Activated naive CD4-positive, alpha-beta T cell treated with anti-CD3 and anti-CD28 coated beads, Interleukin-2, amount 10 ng/mL, durations not matched to agents 7 days and 5 days (primary cell): Measurements from ENCODE around the gene NLE1.
A peak's percentile ranks its signal among the peaks of the same experiment; 100 is the strongest.
"Not testable (repeated sequence)": the region's sequence is repeated elsewhere in the genome, so short reads cannot be mapped to it uniquely, and the experiment has no call there.

Experiments used
- CTCF ChIA-PET: fragments of 350-600 bp; sonication (Branson Sonifier 250); formaldehyde crosslinking; loops from one replicate; lab custom pipeline; 2021; ENCODE audit warnings: antibody characterized with exemption; lab: Charles Lee
- DNase-seq: peaks from one replicate; pipeline ENCODE4 v3.0.0-alpha.2; 2020
- H3K27ac Mint-ChIP-seq: one replicate; pipeline ENCODE4 v1.8.0; 2021; ENCODE audit warnings: mild to moderate bottlenecking, moderate library complexity, mixed read lengths
- H3K27me3 Mint-ChIP-seq: one replicate; pipeline ENCODE4 v1.8.0; 2021; ENCODE audit warnings: mild to moderate bottlenecking, mixed read lengths
- H3K36me3 Mint-ChIP-seq: one replicate; pipeline ENCODE4 v1.8.0; 2021; ENCODE audit warnings: mixed read lengths
- H3K4me1 Mint-ChIP-seq: one replicate; pipeline ENCODE4 v1.8.0; 2021; ENCODE audit warnings: mixed read lengths
- H3K4me3 Mint-ChIP-seq: one replicate; pipeline ENCODE4 v1.8.0; 2021; ENCODE audit warnings: mild to moderate bottlenecking, moderate library complexity, mixed read lengths
- H3K9me3 Mint-ChIP-seq: one replicate; pipeline ENCODE4 v1.8.0; 2021; ENCODE audit warnings: mixed read lengths

NLE1 gene

GRCh38 chr17:35154196-35155165, 12.4 kb upstream of the NLE1 start:
- Mint-ChIP-seq H3K27me3 (peaks cover 40% of the 10 kb centered on the region), H3K4me1 (peaks cover 13% of the 10 kb centered on the region), H3K9me3 (no peaks in the 10 kb centered on the region), H3K27ac (no peak overlapping the region), H3K4me3 (no peak overlapping the region), H3K36me3 (no peaks in the 10 kb centered on the region)
- CTCF ChIA-PET, result interaction anchor here (1.3 kb wide), 1 partner anchor 10 kb away, joined by 3 read pairs; no protein-coding TSS in a partner anchor
- no peak for DNase-seq

GRCh38 chr17:35152421-35153140, 10.5 kb upstream of the NLE1 start:
- Mint-ChIP-seq H3K27ac (no peak overlapping the region), H3K9me3 (no peaks in the 10 kb centered on the region), H3K4me1 (peaks cover 3% of the 10 kb centered on the region), H3K36me3 (no peaks in the 10 kb centered on the region), H3K4me3 (no peak overlapping the region), H3K27me3 (peaks cover 57% of the 10 kb centered on the region)
- DNase-seq, result no peak
- CTCF ChIA-PET, result no interaction called here

DNA sequence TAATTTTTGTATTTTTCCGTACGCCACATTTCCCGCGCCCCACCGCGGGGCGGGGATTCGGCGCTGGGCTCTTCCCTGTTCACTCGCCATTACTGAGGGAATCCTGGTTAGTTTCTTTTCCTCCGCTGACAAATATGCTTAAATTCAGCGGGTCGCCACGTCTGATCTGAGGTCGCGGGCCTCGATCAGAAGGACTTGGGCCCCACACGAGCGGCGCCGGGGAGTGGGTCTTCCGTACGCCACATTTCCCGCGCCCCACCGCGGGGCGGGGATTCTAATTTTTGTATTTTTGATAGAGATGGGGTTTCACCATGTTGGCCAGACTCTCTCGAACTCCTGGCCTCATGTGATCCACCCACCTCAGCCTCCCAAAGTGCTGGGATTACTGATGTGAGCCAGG, 9.0 kb upstream of the NLE1 start:
- H3K4me1 Mint-ChIP-seq, H3K4me3 Mint-ChIP-seq, DNase-seq, CTCF ChIA-PET, H3K36me3 Mint-ChIP-seq, H3K9me3 Mint-ChIP-seq, H3K27ac Mint-ChIP-seq: not testable (repeated sequence)
- peaks cover 65% of the 10 kb centered on the region for H3K27me3 Mint-ChIP-seq

DNA sequence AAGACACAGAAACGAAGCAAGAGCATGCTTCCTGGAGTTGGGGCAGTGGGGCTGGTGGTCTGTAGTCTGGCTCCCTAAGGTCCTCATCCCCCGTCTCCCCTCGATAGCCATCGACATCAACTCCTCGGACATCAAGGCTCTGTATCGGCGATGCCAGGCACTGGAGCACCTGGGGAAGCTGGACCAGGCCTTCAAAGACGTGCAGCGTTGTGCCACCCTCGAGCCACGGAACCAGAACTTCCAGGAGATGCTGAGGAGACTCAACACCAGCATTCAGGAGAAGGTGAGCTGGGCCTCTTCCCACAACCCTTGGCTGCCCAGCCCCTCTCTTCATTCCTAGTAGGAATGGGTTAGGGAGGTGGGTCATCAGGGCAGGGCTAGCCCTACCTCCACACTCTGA, 7.8 kb upstream of the NLE1 start:
- no peak for DNase-seq
- Mint-ChIP-seq H3K4me3 (no peak overlapping the region), H3K27me3 (peaks cover 60% of the 10 kb centered on the region), H3K9me3 (no peaks in the 10 kb centered on the region), H3K4me1 (no peaks in the 10 kb centered on the region), H3K27ac (no peak overlapping the region), H3K36me3 (no peaks in the 10 kb centered on the region)
- CTCF ChIA-PET, result no interaction called here

DNA sequence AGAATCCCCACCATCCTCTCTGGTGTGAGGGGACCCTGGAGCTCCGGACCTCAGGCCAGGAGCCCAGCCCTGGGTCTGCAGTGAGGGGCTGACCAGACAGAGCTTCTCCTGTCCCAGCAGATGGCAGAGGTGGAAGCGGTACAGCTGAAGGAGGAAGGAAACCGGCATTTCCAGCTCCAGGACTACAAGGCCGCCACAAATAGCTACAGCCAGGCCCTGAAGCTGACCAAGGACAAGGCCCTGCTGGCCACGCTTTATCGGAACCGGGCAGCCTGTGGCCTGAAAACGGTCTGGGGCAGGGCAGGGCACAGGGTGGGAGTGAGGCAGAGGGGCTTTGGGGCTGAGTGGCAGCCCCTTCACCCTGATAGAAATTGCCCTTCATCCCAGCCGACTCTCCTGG, 6.0 kb upstream of the NLE1 start:
- H3K27me3 Mint-ChIP-seq, result peaks cover 48% of the 10 kb centered on the region
- H3K9me3 Mint-ChIP-seq, result no peaks in the 10 kb centered on the region
- peaks cover 4% of the 10 kb centered on the region for H3K4me1 Mint-ChIP-seq
- H3K27ac Mint-ChIP-seq, result no peak overlapping the region
- H3K4me3 Mint-ChIP-seq, result no peak overlapping the region
- H3K36me3 Mint-ChIP-seq, result no peaks in the 10 kb centered on the region
- DNase-seq, result no peak
- CTCF ChIA-PET, result interaction anchor here (1.2 kb wide), 1 partner anchor 11 kb away, joined by 3 read pairs; no protein-coding TSS in a partner anchor

DNA sequence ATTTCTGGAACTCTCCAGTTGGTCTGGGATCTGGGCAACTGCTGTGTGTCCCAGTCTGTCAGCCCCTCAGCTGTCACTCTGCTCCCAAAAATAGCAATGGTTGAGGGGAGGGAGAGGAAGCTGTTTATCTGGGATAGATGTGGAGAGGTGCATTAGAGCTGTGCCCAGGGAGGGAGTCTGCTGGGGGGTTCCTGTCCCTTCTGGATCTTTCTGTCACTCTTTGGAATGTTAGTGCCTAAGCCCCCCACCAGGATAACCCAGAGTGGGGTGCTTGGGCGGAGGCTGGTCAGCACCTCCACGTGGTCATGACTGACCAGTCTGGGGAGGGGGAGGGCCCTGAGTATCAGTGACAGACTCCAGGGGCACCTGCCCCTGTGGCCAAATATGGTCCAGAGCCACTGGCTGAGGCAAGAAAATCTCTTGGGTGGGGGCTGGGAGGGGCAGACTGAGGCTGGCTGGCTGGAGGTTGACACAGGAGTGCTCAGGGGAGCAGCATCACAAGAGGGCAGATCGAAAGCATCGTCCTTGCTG, 5.3 kb upstream of the NLE1 start, which contains the start of gene UNC45B:
TSS of gene UNC45B (plus strand) at position 443 of the 531 bp plus-strand sequence. CDS start 447 bp downstream, outside the sequence.
- CTCF ChIA-PET, result no interaction called here
- Mint-ChIP-seq H3K9me3 (no peaks in the 10 kb centered on the region), H3K4me1 (peaks cover 6% of the 10 kb centered on the region), H3K36me3 (no peaks in the 10 kb centered on the region), H3K27ac (no peak within 1 kb of the TSS), H3K27me3 (peaks cover 43% of the 10 kb centered on the region), H3K4me3 (no peak within 1 kb of the TSS)
- no peak for DNase-seq

GRCh38 chr17:35146214-35146833, 4.2 kb upstream of the NLE1 start:
- Mint-ChIP-seq H3K9me3 (no peaks in the 10 kb centered on the region), H3K4me3 (no peak overlapping the region), H3K27me3 (peaks cover 39% of the 10 kb centered on the region), H3K27ac (no peak overlapping the region), H3K36me3 (no peaks in the 10 kb centered on the region), H3K4me1 (peaks cover 12% of the 10 kb centered on the region)
- DNase-seq, result no peak
- CTCF ChIA-PET, result no interaction called here

GRCh38 chr17:35144840-35145239, 2.7 kb upstream of the NLE1 start:
- Mint-ChIP-seq H3K9me3 (no peaks in the 10 kb centered on the region), H3K4me3 (no peak overlapping the region), H3K27ac (no peak overlapping the region), H3K27me3 (peaks cover 29% of the 10 kb centered on the region), H3K36me3 (no peaks in the 10 kb centered on the region), H3K4me1 (peaks cover 21% of the 10 kb centered on the region)
- no peak for DNase-seq
- CTCF ChIA-PET, result interaction anchor here (1.0 to 1.2 kb wide), 2 partner anchors 10 to 24 kb away, joined by 3 read pairs; no protein-coding TSS in a partner anchor

- no peaks in the 10 kb centered on the region for H3K9me3 Mint-ChIP-seq
- peaks cover 7% of the 10 kb centered on the region for H3K27me3 Mint-ChIP-seq
Measured at GRCh38 chr17:35142467-35142796, 329 bp upstream of the NLE1 start.

DNA sequence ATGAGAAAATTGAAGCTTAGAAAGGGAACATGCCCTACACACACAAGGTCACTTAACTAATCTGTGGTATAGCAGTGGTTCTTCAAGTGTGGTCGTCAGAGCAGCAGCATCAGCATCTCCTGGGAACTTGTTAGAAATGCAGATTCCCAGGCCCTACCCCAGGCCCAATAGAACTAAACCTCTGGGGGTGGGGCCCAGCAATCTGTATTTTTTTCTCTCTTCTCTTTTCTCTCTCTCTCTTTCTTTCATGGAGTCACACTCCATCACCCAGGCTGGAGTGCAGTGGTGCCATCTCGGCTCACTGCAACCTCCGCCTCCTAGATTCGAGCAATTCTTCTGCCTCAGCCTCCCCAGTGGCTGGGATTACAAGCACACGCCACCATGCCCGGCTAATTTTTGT, 3.9 kb downstream of the NLE1 start:
- Mint-ChIP-seq H3K27me3 (no peaks in the 10 kb centered on the region), H3K4me3 (no peak overlapping the region), H3K27ac (no peak overlapping the region), H3K9me3 (no peaks in the 10 kb centered on the region), H3K4me1 (peaks cover 22% of the 10 kb centered on the region), H3K36me3 (peaks cover 36% of the 10 kb centered on the region)
- DNase-seq, result no peak
- CTCF ChIA-PET, result no interaction called here

More at GRCh38 chr17:35142467-35142796, 329 bp upstream of the NLE1 start:
- H3K4me1 Mint-ChIP-seq, result peaks cover 25% of the 10 kb centered on the region
- CTCF ChIA-PET, result interaction anchor here (0.9 kb wide), 1 partner anchor 101 kb away, joined by 4 read pairs; the partner anchor contains the start of gene SLFN5
- H3K36me3 Mint-ChIP-seq, result peaks cover 7% of the 10 kb centered on the region
- no peak for DNase-seq
- H3K4me3 Mint-ChIP-seq, result peak overlapping the region; percentile 82
- peak overlapping the region; percentile 76 for H3K27ac Mint-ChIP-seq

- Mint-ChIP-seq H3K27ac (no peak overlapping the region), H3K27me3 (no peaks in the 10 kb centered on the region), H3K4me1 (peaks cover 5% of the 10 kb centered on the region), H3K4me3 (no peak overlapping the region), H3K36me3 (peaks cover 56% of the 10 kb centered on the region), H3K9me3 (no peaks in the 10 kb centered on the region)
- CTCF ChIA-PET, result interaction anchor here (0.6 kb wide), 1 partner anchor 136 kb away, joined by 3 read pairs; no protein-coding TSS in a partner anchor
- DNase-seq, result no peak
Measured at GRCh38 chr17:35135322-35135721, 6.8 kb downstream of the NLE1 start.

DNA sequence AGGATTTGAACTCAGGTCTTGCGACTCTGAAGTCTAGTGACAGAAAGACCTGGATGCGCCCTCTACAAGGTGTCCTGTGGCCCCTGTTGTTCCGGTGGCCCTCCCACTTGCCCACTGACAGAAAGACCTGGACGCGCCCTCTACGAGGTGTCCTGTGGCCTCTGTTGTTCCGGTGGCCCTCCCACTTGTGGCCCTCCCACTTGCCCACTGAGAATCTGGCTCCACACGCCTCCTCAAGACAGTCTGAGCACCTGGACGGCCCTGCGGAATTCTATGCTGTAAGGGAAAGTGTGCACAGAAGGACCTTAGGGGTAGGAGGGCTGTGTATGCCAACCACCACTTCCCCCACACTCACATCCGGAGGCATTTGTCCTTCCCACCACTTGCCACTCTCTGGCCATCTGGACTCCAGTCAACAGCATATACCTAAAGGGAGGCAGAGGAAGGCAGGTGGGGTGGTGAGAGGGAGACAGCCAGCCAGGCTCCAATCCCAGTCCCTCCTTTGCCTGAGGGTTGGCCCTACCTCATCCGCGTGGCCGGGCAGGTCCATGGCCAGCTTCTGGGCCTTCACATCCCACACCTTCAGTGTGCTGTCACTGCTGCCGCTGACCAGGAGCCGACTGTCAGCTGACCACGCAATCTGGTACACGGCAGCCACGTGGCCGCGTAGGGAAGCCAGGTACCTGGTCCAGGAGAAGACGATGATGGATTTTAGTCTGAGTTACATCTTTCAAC, 9.1 kb downstream of the NLE1 start:
- no peaks in the 10 kb centered on the region for H3K27me3 Mint-ChIP-seq
- peaks cover 50% of the 10 kb centered on the region for H3K36me3 Mint-ChIP-seq

GRCh38 chr17:35132099-35132498, 10.0 kb downstream of the NLE1 start:
- CTCF ChIA-PET, result no interaction called here
- Mint-ChIP-seq H3K36me3 (peaks cover 49% of the 10 kb centered on the region), H3K27ac (no peak overlapping the region), H3K27me3 (no peaks in the 10 kb centered on the region), H3K9me3 (no peaks in the 10 kb centered on the region), H3K4me3 (no peak overlapping the region), H3K4me1 (no peaks in the 10 kb centered on the region)
- DNase-seq, result no peak

More for the DNA sequence above, 9.1 kb downstream of the NLE1 start:
- H3K4me1 Mint-ChIP-seq, result no peaks in the 10 kb centered on the region
- H3K9me3 Mint-ChIP-seq, result no peaks in the 10 kb centered on the region
- DNase-seq, result no peak
- H3K27ac Mint-ChIP-seq, result no peak overlapping the region
- CTCF ChIA-PET, result no interaction called here
- H3K4me3 Mint-ChIP-seq, result no peak overlapping the region
